GM12865 (cell line): ENCODE data around the gene SHPK.

Experiments
- DNase-seq: peaks from one replicate; pipeline ENCODE4 v3.0.0; 2010; ENCODE audit warnings: low read depth
- H3K4me3 ChIP-seq: 2 replicates; pipeline ENCODE4 v1.5.1; 2011; ENCODE audit warnings: mild to moderate bottlenecking, low read depth, low read length, control low read depth
- TF ChIP-seq, protein P1 (sequence below): IDR thresholded peaks from 2 replicates; pipeline ENCODE4 v1.5.1; 2011; ENCODE audit warnings: low read length, control low read depth, low read depth, inconsistent platforms; ENCODE audit not compliant: insufficient read depth; ENCODE audit errors: missing control alignments

The SHPK gene

DNA sequence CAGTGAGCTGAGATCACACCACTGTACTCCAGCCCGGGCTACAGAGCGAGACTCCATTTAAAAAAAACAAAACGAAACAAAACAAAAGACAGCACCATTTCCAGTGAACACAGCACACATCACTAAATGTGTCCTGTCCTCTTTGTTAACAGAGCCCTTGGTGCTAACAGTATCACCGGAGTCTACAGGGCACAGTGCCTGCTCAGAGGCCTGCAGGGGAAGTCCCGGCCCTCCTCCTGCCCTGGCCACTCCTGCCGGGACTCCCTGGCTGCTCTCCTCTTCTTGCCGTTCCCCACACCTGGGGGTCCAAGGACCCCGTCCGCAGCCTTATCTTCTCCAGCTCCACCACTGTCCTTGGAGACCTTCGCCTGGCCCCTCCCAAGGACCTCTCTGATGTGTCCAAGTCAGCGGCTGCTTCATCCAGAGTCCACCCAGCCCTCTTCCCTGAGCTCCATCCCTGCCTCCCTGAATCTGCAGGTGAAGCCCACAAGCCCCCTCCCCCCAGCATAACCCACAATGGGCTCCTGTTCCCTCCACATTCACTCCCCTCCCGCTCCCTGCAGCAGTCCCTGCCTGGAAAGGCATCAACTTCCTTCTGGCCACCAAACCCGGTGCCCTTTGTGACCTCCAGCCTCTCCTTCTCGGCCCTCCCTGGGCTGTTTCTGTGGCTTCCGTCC lies 35.4 kb downstream of the SHPK start:
- TF ChIP-seq, protein P1, sequence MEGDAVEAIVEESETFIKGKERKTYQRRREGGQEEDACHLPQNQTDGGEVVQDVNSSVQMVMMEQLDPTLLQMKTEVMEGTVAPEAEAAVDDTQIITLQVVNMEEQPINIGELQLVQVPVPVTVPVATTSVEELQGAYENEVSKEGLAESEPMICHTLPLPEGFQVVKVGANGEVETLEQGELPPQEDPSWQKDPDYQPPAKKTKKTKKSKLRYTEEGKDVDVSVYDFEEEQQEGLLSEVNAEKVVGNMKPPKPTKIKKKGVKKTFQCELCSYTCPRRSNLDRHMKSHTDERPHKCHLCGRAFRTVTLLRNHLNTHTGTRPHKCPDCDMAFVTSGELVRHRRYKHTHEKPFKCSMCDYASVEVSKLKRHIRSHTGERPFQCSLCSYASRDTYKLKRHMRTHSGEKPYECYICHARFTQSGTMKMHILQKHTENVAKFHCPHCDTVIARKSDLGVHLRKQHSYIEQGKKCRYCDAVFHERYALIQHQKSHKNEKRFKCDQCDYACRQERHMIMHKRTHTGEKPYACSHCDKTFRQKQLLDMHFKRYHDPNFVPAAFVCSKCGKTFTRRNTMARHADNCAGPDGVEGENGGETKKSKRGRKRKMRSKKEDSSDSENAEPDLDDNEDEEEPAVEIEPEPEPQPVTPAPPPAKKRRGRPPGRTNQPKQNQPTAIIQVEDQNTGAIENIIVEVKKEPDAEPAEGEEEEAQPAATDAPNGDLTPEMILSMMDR = no peak
- no peak for DNase-seq
- H3K4me3 ChIP-seq = no peak overlapping the region

DNA sequence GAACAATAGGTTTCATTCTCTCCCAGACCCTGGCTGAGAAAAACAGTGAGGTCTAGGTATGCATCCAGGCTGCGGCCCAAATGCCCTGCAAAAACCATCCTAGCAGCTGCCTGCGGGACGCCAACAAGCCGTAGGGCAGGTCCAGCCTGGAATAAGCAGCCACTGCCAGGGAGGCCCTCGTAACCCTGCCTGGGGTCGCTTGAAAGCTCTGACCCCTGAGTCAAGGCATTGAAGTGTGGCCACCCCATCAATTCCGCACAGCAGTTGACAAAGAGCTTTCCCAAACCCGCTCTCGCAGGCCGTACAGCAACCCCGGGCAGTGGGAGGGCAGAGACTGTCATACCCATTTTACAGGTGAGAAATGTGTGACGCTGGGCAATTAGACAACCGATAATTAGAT lies 38.0 kb downstream of the SHPK start:
- no peak for DNase-seq
- TF ChIP-seq, protein P1 = no peak
- H3K4me3 ChIP-seq = no peak overlapping the region

DNA sequence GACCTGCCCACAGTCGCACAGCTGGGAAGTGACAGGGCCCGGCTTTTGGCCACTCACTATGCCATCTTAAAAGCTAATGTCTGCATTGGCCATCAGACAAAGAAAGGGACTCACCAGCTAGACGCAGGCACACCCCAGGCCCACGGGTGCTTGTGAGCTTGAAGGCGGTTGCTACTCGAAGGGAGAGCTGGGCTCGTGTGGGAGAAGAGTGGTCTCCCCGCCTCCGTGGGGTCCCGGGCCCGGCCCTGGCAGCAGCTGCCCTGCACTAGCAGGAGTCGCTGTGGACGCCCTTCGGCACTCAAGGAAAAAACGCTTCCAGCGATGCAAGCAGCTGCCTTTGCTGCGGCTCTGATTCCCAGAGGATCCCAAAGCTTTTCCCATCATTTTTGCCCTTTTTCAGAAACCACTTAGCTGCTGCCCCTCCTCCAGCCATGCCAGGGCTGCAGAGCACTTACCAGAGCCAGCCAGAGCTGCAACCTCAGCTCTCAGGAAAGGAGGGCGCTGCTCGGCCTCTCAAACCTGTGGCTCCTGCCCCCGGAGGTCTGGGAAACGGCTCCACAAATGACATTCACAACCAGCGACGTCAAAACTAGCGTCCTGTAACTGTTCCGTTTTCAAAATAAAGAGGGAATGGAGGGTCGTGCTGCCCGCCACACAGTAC lies 39.1 kb downstream of the SHPK start:
- no peak for DNase-seq
- TF ChIP-seq, protein P1 = no peak

DNA sequence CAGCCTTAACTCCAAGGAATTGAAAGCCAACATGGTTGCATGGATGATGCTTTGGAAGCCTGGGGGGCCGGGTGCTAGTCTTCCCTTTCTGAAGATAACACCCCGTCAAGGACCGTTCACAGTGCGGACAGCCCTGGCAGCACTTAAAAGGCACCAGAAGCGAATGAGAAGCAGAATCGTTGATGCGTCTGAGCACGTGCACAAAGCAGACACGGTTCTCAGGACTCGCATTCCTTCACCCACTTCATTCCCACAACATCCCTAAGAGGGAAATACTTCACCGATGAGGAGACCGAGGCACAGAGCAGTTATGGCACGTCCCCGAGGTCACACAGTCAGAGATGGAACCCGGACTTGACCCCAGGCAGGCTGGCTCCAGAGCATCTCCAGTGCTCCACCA lies 41.1 kb downstream of the SHPK start:
- DNase-seq = no peak
- H3K4me3 ChIP-seq = no peak overlapping the region
- TF ChIP-seq, protein P1 = no peak

More for the DNA sequence above, 39.1 kb downstream of the SHPK start:
- no peak overlapping the region for H3K4me3 ChIP-seq

DNA sequence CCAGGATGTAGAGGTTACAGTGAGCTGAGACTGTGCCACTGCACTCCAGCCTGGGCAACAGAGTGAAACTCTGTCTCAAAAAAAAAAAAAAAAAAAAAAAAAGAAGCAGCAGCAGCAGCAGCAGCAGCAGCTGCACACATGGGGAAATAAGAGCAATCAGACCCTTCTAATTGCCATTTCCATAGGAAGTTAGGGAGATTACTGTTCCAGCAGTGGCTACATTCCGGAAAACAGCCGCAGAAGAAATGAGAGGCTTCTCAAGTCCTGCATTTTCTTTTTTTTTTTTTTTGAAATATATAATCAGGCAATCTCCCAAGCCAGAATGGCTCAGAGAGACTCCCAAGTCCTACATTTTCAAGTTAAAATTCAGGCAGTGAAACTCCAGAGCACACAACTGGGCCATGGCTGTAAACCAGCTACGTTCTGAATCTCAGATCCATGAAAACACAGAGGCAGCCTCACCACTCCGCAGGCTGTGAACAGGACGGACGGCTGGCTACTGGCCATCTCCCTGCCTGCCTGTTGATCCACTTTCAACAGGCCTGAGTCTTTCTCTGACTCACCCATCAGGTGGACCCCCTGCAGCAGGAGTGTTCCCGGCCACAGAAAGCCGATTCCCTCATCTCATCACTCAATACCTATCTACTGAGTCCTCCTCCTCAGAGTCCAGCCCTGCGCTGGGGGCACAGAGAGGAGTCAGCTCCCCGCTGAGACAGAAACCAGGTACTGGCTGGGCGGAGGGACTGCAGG lies 41.8 kb downstream of the SHPK start:
- H3K4me3 ChIP-seq = no peak overlapping the region
- DNase-seq = no peak
- TF ChIP-seq, protein P1 = no peak

DNA sequence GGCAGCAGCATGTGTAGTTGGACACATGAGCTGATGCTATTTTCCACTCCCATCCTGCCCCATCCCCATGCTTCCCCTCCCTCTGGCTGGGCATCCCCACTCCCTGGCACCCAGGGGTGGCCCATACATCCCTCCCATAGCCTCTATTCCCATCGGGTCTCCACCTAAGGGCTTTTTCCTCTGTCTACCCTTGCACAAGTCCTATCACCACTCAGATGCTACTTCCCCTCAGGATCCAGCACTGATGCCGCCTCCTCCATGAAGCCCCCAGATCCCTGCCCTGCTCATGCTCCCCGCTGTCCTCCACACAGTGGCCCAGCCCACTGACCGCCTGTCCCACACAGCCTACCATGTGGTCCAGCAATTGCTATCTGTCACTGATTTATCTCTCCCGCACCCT lies 42.7 kb downstream of the SHPK start:
- TF ChIP-seq, protein P1 = no peak
- H3K4me3 ChIP-seq = no peak overlapping the region
- DNase-seq = no peak
